Inflammatory macrophage (primary cell): ENCODE measurements around the gene AFMID.

ENCODE experiments used
- DNase-seq, 2 donors: peaks; one replicate each; pipeline ENCODE4 v3.0.0-alpha.2; 2020 to 2022

AFMID gene

GRCh38 chr17:78255953-78256706 lies 69.0 kb downstream of the AFMID start:
- DNase-seq, result no peak

GRCh38 chr17:78256707-78257591 lies 69.8 kb downstream of the AFMID start:
- DNase-seq, result no peak
